Superior temporal gyrus (tissue), 1 donor: ENCODE results near the gene PRICKLE3.
A peak's percentile ranks its signal among the peaks of the same experiment; 100 is the strongest.

Experiments used
- DNase-seq: peaks from one replicate; pipeline ENCODE4 v3.0.0-alpha.2; 2016; ENCODE audit errors: extremely low spot score

PRICKLE3 gene

DNA sequence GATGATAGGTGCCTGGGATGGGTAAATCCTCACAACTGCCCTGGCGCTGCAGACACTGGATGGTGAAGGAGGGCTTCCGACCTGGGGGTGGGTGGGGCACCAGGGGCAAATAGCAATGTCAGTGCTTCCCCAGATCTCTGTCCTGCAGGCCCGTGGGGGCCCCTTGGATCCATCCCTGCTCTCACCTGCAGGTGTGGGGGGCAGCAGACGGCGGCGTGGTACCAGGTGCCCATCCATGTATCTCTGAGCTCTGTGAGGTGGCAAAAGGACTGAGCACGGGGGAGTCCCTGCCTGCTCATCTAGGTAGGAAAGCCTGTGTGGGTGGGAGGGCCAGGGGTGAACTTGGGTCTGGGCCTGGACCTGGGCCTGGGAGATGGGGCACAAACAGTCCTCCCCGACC is 20.4 kb upstream of the PRICKLE3 start:
- no peak for DNase-seq

DNA sequence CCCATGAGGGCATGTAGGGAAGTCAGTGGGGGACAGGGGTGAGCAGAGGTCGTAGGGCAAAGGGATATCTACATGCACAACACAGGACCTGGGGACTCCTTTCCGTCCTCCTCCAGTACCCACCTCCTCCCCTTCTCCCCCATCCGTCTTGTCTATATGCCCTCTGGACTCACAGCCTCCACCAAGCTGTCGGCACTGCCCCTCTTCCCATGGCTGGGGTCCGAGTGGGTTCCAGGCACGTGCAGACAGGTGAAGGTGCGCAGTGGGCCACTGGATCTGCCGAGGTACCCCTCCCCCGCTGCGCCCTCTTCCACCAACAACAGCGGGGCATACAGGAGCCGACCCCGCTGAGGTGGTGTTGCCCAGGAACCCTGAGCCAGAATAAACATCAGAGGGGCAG is 19.3 kb upstream of the PRICKLE3 start:
- DNase-seq = no peak

DNA sequence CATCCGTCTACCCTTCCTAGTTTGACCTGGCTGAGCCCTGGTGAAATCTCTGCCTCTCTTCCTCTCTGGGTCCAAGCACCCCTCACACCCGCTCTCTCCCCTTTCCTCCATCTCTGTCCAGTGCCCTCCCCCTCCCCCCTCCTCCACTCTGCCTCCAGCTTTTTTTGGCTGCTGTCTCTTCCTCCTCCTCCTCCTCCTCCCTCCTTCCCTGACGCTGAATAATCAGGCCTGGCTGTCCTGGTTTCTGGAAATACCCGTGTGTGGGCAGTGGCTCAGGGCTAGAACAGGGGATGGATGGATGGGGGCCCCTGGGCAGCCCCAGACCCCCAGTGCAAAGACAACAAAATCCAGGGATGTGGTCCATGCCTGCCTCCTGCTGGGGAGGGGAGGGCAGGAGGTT is 18.5 kb upstream of the PRICKLE3 start:
- no peak for DNase-seq

DNA sequence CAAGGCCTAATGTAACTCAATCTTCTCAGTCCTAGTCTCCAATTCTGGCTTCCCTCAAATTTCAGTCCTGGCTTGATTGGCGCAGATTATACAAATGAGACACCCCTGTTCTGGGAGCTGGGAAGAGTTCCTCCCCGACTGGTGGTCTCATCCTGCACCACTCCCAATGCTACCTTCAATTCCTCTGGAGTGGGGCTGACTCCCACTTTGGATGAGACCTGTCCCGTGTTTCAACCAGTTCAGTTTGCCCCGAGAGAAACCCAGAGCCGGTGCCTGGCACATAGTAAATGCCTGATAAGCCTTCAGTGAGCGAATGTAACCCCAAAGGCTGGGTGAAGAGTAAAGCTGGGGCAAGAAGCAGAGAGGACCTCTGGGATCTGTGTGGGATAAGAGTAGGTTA is 17.8 kb upstream of the PRICKLE3 start:
- no peak for DNase-seq

DNA sequence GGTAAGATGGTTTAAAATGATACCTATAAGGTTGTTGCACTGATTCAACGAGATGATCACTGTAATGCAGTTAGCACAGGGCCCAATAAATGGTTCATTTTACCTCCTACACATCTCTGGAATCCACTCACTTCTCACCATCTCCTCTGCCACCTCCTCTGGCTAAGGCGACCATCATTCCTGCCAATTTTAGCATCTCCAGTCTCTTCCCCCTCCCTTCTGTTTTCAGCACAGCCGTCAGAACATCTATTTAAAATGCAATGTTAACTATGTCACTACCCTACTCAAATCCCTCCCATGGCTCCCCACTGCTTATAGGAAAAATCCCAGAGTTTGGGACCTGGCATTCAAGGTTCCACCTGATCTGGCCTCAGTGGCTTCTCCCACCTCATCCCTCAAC is 17.4 kb upstream of the PRICKLE3 start:
- DNase-seq = no peak

DNA sequence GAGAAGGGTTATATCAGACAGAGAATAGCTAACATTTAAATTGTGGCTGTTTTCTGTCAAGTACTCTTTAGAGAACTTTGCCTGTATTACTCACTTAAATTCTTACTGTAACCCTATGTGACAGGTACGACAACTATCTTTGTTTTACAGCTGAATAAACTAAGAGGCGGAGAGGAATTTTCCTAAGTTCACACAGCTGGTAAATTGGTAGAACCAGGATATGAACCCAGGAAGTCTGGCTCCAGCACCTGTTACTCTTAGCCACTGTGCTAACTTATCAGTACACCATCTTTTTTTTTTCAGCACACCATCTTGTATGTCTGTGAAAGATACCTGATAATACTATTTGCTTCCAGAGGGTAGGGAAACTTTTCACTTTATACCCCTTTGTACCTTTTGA is 15.8 kb upstream of the PRICKLE3 start:
- no peak for DNase-seq

DNA sequence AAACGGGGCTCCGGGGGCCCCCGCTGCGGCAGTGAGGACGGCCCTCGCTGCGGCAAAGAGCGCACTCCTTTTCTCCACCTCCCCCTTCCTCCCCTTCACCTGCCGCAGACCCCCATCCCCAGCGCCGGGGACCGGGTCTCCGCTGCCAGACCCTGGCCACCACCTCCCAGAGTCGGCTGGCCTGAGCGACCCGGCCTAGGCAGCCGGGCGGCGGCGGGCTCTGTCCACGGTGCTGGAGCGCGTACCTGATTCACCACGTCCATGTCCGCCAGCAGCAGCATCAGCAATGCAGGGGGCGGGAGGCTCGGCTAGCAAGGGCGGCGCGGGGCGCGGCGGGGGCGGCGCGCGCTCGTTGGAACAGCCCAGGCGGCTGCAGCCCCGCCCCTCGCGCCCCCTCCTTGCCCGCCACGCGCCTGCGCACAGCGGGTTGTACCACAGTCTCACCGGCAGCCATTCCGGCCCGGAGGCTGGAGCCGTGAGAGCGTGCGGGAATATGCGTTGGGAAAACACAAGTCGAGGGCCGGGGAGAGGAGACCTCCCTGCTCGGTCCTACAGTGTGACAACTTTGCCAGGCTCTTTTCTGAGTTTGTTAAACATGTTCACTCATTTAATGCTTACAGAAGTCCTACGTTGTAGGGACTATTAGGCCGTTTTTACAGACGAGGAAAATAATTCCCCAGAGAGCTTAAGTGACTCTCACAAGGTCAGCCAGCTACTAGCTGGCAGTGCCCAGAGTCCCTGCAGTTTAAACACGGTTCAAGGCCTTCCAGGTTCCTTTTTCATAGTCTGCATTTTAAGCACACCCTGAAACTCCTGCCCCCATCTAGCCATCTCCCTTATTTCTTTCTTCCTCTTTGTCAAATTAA is 14.0 kb upstream of the PRICKLE3 start, which contains the start of gene SYP:
SYP (minus strand) TSS at position 288 of the 866 bp plus-strand sequence; CDS start at position 281, 7 bp downstream.
- DNase-seq = peak; percentile 78

DNA sequence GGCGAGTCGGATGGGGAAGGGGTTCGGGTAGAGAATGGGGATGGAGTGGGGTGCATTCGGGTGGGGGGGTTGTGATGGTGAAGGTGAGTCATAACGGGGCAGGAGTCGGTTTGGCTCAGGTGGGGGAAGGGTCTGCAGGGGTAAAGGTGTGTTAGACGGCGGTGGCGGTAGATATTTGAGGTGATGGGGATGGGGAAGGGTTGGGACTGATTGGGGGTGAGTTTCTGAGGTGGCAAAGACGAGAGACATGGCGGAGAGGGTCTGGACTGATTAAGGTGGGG is 13.1 kb upstream of the PRICKLE3 start:
- no peak for DNase-seq

DNA sequence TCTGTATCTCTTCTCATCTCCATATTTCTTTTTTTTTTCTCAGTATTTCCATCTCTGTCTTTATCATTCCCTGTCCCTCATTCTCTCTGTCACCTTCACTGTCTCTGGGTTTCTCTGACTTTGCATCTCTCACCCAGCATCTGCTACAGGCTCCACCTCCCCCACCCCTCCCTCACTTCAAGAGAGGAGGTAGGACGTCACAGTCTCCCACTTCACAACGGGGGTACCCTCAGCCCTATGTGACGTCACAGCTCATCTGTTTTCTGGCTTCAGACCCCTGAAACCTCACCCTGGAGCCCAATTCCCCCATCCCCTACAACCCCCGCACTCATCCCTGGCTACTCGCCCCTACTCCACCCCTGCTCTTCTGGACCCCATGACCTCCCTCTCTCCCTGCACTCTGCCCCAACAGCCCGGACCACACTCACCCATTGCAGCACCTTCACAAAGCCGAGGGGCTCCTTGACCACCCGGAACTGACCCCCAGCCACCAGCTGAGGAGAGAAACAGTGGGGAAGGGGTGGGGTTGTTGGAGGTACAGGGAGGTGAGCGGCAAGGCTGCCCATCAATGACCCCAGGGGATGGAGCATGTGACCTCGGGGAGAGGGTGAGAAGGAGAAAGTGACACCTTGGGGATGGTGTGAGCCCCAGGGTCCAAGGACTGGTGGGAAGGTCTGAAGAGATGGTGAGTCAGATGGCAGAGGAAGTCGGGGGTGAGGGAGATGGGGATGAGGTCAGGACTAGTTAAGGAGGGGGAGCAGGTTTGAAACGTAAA is 12.6 kb upstream of the PRICKLE3 start:
- no peak for DNase-seq

DNA sequence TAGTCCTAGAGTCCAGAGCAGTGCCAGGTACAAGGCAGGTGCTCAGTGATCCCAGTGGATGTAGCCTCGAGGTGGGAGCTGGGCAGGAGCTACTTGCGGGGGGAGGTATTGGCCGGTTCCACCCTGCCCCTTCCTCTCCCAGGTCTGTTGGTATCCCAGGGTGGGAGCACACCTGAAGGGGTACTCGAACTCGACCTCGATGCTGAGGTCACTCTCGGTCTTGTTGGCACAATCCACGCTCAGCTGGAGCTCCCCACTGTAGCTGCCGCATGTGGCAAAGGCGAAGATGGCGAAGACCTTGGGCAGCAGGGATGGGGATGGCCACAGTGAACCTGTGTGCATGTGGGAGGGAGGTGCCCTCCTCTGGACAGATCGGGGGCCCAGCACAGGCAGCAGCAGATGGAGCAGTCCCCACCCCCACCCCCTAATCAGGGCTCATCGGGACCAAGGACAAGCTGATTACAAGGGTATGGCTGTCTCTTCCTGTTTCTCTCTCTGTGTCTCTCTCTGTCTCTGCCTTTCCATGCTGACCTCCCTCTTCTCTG is 11.4 kb upstream of the PRICKLE3 start:
- no peak for DNase-seq

DNA sequence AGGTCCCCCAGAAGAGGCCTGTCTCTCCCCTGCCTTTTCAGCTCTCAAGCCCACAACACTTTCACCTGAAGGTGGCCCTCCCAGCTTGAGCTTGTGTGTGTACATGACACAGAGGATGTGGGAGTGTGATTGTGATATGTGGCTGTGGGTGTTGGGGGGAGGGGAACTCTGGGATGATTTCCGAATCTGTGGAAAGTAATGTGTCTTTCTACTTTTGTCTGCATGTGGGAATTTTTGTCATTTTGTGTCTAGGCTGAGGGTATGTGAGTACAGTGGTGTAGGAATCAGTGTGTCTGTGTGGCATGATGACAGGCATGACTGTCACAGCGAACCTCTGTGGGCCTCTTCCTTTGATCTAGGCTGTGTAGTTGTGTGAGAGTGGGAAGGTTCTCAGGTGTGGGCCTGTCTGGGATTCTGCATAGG is 7.4 kb upstream of the PRICKLE3 start:
- no peak for DNase-seq

DNA sequence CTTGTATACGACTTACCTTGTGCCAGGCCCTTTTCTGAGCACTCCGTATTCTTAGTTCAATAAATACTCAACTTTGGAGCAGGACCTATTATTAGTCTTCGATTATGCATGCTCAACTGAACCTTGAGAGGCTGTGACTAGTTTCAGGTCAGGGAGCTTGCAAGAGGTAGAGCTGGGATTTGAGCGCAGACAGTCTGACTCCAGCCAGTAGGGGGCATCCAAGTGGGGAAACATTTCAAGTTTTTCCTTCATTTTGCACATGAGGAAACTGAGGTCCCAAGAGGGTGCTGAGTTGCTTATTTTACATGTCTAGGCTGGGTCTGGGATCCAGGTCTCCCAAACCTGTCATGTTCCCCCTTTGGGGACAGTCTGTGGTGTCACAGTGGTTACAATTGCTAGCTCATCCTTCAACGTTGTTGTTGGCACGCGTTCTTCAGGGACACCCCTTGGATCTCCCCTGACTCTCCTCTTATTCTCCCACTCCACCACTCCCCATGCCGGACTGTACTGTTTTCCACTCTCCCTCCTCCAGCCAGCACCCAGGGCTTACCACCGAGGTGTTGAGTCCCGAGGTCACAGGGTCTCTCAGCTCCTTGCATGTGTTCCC is 6.7 kb upstream of the PRICKLE3 start:
- DNase-seq = peak; percentile 44

DNA sequence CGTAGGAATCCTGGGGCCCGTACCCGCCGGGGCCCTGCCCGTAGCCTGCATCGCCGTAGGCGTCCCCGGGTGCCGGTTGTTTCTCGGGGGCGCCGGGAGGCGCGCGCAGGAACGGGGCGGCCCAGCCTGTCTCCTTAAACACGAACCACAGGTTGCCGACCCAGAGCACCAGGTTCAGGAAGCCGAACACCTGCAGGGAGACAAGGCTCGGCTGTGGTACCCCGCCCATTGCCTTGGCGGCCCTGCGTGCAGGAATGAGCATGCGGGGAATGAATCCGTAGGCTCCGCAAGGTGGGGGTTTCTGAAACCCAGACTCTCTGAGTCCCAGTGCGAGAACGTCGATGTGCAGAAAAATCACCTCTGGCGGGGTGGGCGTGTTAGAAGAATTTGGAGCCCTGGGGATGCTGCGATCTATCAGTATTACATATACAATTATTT is 5.4 kb upstream of the PRICKLE3 start:
- DNase-seq = no peak

DNA sequence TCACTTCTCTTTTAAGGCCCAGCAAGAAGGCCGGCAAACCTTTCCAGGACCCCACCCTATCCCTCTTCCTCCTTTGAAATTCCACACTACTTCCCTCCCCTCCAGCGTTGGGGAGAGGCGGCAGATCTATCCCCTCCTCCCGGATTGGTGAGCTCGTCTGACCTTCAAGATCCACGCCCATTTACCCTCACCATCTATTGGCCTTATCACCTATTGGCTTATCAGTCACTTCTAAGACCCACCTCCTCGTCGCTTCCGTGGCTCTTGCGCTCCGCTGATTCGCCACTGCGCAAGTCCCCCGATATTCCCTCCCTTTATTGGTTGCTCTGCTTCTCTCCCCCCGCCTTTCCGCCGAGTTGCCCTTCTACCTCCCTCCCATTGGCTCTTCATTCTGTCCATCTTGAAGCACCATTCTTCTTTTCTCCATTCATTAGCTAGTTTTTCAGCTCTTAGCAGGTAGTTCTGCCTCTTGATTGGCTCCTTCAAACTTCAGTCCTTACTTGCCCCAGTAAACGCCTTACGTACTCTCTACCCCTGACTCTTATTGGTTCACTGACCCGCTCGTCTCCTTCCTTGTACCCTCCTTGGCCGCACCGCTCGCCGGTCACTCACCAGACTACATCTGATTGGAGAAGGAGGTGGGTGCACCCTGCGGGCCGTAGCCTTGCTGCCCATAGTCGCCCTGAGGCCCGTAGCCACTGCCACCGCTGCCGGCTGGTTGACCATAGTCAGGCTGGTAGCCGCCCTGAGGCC is 4.8 kb upstream of the PRICKLE3 start:
- peak; percentile 98 for DNase-seq

DNA sequence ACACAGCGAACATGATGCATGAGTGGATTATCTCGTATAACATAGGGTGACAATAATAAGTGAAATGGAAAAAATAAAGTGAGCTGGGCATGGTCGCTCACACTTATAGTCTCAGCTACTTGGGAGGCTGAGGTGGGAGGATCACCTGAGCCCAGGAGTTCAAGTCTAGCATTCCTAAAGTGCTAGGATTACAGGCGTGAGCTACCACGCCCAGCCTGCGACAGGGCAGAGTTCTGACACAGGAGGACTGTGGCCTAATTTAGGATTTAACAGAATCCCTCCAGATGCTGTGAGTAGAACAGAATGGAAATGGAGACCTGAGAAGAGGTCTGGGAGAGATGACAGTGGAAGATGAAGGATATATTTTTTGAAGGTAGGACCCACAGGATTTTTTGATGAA is 3.4 kb upstream of the PRICKLE3 start:
- DNase-seq = no peak

DNA sequence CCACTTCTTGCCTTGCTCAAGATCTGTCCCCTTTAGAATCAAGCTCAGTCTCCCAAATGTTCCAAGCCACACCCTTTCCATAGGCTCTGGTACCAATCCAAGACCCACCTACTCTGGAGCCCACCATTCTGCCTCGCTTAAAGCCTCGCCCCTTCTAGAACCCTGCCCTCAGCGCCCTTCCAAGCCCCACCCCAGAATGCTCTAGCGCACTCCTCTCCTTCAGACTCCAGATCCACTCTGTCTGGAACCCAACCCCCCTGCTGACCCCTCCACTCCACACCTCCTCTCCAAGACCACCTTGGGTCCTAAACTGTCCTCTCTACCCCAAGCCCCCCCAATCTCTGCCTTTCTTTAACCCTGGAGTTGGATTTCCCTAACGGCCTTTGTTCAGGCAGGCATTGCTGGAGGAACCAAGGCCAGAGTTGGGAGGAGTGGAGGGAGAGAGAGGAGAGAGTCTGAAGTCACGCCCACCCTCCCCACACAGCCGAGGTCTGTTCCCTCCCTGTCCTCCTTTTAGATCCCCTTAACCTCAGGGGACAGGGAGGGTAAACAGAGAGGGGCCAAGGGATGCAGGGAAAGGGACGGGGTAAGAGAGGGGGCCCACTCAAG is 2.4 kb upstream of the PRICKLE3 start:
- no peak for DNase-seq

DNA sequence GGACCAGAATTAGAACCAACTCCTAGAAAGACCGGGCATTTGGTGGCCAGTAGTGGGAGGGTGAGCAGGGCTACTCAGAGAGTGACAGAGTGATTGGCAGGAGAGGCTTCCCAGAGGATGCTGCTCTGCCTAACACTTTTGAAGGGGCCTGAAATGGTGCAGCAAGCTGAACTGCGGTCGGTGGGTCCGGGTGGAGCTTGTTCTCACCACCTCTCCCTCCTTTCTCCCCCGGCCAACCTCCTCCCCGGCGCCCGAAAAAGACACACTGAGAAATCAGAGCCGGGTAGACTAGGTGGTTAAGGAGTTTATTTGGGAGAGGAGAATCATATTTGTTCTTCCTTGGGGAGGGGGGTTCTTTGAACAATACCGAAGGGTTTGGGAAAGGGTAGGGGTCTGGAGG is 1.4 kb upstream of the PRICKLE3 start:
- DNase-seq = no peak

DNA sequence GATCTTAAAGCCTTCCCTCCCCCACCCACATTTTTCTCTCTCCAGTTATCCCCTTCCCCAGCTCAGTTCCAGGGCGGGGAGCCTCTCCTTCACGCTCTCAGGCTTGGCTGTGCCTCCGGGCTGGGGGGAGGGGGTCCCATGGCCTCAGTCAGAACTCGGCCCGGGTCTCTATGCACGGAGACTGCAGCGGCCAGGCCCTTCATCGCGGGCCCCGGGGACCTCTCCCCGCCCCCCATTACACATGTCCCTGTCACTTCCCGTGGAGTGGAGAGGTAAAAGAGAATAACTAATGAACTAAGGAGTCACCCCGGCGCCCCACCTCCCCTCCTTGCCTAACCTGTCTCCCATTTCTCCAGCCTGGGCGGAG is 838 bp upstream of the PRICKLE3 start:
- no peak for DNase-seq

DNA sequence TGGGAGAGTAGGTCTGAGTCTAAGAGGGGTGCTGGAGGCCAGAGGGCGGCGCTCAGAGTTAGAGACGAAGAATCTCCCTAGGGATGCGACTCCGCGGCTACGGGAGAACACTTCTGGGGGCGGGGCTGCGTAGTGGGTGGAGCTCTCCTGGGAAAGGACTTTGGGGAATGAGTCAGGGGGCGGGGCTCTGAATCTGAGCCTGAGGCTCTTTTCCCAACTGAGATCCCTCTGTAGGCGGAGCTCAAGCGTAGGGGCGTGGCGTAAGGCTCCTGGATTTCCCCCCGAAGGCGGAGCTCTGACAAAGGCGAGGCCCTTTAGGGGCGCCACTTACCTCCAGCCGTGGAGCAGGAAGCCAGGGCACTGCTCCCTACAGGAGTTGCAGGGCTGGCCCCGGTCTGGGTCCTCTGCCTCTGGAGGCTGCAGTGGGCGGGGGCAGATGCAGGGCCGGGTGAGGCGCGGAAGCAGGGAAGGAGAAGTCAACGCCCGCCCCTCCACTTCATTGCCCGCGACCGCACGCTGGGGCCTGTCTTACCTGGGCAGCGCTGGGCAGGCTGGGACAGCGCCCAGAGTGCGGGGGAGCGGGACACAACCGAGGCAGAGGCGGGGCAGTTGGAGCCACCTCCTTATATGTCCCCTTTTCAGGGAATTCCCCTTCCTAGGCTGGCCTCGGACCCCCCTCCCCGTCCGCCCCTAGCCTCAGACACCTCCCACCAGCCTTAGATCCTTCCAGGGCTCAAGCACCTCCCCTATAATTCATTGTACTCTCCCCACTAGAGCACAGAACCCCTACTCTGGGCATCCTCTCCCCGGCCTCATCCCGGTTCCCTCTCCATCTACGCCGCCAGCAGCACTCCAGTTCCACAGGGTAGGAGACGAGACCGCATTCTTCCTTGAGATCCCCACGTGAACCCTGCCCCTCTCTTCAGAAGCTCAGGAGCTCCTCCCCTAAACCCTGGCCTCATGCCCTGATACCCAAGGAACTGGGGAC is 1.6 kb downstream of the PRICKLE3 start:
- DNase-seq = no peak

DNA sequence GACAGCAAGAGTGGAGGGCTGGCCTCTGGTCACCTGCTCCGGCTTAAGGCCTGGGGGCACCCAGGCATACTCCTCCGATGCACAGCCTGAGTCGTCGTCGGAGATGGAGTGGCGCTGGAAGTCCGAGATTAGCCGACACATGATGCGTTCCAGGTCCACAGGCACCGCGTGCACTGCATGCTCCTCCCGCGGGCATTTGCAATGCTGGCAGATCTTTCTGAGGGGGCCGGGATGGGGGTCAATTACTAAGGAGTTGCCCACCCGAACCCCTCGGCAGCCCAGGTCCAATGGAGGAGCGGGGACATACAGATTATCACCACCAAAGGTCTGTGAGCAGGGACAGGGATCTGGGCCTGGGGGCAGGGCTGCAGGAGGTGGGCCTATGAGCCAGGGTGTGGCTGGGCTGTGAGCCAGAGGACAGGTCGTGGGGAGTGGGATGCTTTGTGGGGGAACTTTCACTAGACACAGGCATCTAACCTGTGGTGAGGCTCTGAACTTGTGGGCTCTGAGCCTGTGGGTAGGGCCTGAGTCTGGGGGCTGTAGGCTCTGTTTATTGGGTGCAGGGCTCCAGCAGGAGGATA is 2.4 kb downstream of the PRICKLE3 start:
- DNase-seq = no peak
